Midbrain (tissue), 1 donor: ENCODE results near the gene API5.
"Not testable (repeated sequence)": the region's sequence is repeated elsewhere in the genome, so short reads cannot be mapped to it uniquely, and the experiment has no call there.

Experiments
- DNase-seq: peaks from one replicate; lab custom pipeline; 2025; lab: John Stamatoyannopoulos, UW

Gene API5

GRCh38 chr11:43311791-43312607 lies at the start of gene API5:
API5 (plus strand) TSS chr11:43311996; CDS start chr11:43312128, 132 bp downstream.
- peak; percentile 94 for DNase-seq

GRCh38 chr11:43267856-43268580 lies 43.8 kb upstream of the API5 start:
- DNase-seq = peak; percentile 34

GRCh38 chr11:43268786-43269185 lies 43.0 kb upstream of the API5 start:
- DNase-seq = no peak

- peak; percentile 17 for DNase-seq
These were observed 42.4 kb upstream of the API5 start for GRCh38 chr11:43269254-43269918.

- no peak for DNase-seq
These were observed 41.3 kb upstream of the API5 start for GRCh38 chr11:43270468-43270867.

- DNase-seq = peak; percentile 1
These were observed 33.4 kb upstream of the API5 start for GRCh38 chr11:43278193-43278956.

- peak; percentile 40 for DNase-seq
These were observed 29.0 kb upstream of the API5 start for GRCh38 chr11:43282607-43283440.

- DNase-seq = no peak
These were observed 26.0 kb upstream of the API5 start for GRCh38 chr11:43285826-43286225.

- DNase-seq = no peak
These were observed 22.4 kb upstream of the API5 start for GRCh38 chr11:43289368-43289767.

GRCh38 chr11:43298397-43298796 lies 13.4 kb upstream of the API5 start:
- no peak for DNase-seq

- no peak for DNase-seq
These were observed 4.2 kb downstream of the API5 start for GRCh38 chr11:43315966-43316365.

- no peak for DNase-seq
These were observed 4.7 kb downstream of the API5 start for GRCh38 chr11:43316451-43316850.

- no peak for DNase-seq
These were observed 16.2 kb downstream of the API5 start for GRCh38 chr11:43327987-43328386.

- DNase-seq = no peak
These were observed 16.7 kb downstream of the API5 start for GRCh38 chr11:43328482-43328881.

- DNase-seq = no peak
These were observed 29.4 kb downstream of the API5 start for GRCh38 chr11:43341159-43341558.

- not testable (repeated sequence) for DNase-seq
These were observed 39.6 kb downstream of the API5 start for GRCh38 chr11:43351426-43351825.

GRCh38 chr11:43354311-43354710 lies 42.5 kb downstream of the API5 start:
- no peak for DNase-seq

- DNase-seq = no peak
These were observed 44.5 kb downstream of the API5 start for GRCh38 chr11:43356336-43356735.

GRCh38 chr11:43358279-43358800 lies 46.5 kb downstream of the API5 start:
- DNase-seq = no peak

GRCh38 chr11:43358801-43359421 lies 47.1 kb downstream of the API5 start, which contains the start of gene TTC17:
TTC17 (plus strand) TSS chr11:43358920; CDS start chr11:43358955, 35 bp downstream.
- DNase-seq = peak; percentile 94
